ENCODE measurements around the gene BARX1. TPM values are rescaled to one million over a fixed set of nuclear protein-coding genes. Genes with fewer than 3 reads are reported as not detected.

The BARX1 gene
- total RNA-seq, 4 donors from 2014 or later: not detected

DNA sequence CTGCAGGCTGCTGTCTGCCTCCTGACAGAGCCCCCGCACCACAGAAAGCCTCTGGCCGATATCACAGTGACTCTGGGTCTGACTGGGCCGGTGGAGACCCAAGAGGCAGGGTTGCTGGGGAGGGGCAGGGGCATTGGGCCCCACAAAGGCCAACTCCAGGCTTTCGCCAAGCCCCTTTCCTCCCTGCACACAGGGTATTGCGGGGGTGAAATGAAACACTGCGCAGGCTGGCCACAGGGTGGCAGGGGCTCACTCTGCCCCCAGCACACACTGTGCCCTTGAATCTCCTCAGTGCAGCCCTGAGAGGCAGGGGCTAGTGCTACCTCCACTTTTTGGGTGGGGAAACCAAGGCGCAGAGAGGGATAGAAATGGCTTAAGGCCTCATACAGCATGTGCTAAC lies 44.6 kb downstream of the BARX1 start:
- TF ChIP-seq, protein P1, sequence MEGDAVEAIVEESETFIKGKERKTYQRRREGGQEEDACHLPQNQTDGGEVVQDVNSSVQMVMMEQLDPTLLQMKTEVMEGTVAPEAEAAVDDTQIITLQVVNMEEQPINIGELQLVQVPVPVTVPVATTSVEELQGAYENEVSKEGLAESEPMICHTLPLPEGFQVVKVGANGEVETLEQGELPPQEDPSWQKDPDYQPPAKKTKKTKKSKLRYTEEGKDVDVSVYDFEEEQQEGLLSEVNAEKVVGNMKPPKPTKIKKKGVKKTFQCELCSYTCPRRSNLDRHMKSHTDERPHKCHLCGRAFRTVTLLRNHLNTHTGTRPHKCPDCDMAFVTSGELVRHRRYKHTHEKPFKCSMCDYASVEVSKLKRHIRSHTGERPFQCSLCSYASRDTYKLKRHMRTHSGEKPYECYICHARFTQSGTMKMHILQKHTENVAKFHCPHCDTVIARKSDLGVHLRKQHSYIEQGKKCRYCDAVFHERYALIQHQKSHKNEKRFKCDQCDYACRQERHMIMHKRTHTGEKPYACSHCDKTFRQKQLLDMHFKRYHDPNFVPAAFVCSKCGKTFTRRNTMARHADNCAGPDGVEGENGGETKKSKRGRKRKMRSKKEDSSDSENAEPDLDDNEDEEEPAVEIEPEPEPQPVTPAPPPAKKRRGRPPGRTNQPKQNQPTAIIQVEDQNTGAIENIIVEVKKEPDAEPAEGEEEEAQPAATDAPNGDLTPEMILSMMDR (IDR thresholded peaks at IDR 0.05): no peak
- TF ChIP-seq POLR2A (IDR thresholded peaks at IDR 0.05): no peak
- intact Hi-C loops (cut with DNase I; ENCODE audit: low total_unique reads): no loop called here
- DNase-seq (ENCODE audit: low spot score in 2 of 2): no peak
- WGBS, 2 donors: 90 to 93% methylated on average over 4 to 7 of the region's 7 CpGs
- H3K4me3 ChIP-seq (ENCODE audit: low read depth, poor library complexity, severe bottlenecking): no peak overlapping the region

DNA sequence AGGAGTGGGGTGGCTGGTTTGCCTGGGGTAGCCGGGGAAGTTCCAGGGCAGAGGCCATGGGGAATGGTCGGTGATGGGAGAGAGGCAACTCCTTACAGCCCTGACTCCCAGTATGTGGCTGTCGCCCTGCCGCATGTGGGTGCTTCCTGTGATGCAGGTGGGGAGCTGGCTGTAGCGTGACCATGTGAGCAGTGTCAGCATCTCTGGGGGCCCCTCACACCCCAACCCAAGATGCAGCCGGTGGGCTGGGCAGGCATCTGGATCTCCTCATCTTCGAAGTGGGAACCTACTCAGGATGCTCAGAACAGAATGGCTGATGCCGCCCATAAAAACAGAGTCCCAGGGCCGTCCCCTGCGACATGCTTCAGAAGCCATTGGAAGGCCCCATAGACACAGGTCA lies 45.0 kb downstream of the BARX1 start:
- DNase-seq (ENCODE audit: low spot score in 2 of 2): no peak
- intact Hi-C loops (cut with DNase I; ENCODE audit: low total_unique reads): no loop called here
- no peak overlapping the region for H3K4me3 ChIP-seq (ENCODE audit: low read depth, poor library complexity, severe bottlenecking)
- TF ChIP-seq POLR2A (IDR thresholded peaks at IDR 0.05): no peak
- TF ChIP-seq, protein P1 (IDR thresholded peaks at IDR 0.05): no peak
- 92 to 93% methylated on average over 9 to 10 of the region's 10 CpGs for WGBS, 2 donors

DNA sequence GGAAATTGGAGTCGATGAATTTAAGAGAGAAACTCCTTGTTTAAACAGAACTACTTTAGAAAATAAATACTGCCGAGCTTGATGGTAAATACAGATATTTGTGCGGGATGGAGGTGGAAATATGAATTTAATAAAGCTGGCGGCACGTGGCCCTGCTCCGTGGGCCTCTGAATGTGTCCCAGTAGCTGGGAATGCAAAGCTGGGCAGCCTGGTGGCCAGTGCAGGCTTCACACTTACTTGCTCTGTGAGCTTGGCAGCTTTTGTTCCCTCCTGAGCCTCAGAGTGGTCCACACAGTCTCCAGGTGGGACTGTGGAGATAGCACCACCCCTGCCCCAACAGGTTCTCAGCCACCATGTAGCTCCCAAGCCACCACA lies 45.9 kb downstream of the BARX1 start:
- no peak for DNase-seq (ENCODE audit: low spot score in 2 of 2)
- TF ChIP-seq, protein P1 (IDR thresholded peaks at IDR 0.05): no peak
- no peak for TF ChIP-seq POLR2A (IDR thresholded peaks at IDR 0.05)

DNA sequence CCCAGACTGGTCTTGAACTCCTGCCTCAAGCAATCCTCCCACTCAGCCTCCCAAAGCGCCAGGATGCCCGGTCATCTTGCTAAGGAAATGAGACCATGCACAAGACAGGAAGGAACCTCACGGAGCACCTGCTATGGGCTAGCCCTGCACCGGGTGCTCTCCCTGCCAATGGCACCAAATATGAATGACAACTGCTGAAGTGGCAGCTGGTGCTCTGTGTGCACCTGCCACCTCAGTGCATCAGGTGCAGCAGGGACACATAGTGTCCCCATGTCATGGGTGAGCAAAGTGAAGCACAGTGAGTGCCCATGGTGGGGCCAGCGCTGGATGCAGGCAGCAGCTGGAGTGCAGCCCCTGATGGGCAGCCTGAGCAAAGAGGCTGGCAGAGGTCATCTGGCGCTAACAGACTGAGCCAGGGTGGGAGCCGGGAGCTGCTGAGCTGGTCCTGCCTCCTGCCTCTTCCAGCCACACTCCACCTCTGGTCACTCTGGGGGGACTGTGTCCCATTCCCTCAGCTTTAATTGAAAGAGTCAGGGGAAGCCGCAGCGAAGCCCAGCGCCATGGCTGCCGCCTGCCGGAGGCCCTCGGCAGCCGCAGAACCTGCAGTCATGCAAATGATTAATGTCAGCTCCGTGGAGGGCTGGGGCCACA lies 46.4 kb downstream of the BARX1 start:
- intact Hi-C loops (cut with DNase I; ENCODE audit: low total_unique reads): no loop called here
- H3K4me3 ChIP-seq (ENCODE audit: low read depth, poor library complexity, severe bottlenecking): no peak overlapping the region
- 57 to 69% methylated on average over 14 to 15 of the region's 15 CpGs for WGBS, 2 donors
- no peak for TF ChIP-seq POLR2A (IDR thresholded peaks at IDR 0.05)
- TF ChIP-seq, protein P1 (IDR thresholded peaks at IDR 0.05): no peak
- no peak for DNase-seq (ENCODE audit: low spot score in 2 of 2)

More for the DNA sequence above, 45.9 kb downstream of the BARX1 start:
- intact Hi-C loops (cut with DNase I; ENCODE audit: low total_unique reads): no loop called here
- no peak overlapping the region for H3K4me3 ChIP-seq (ENCODE audit: low read depth, poor library complexity, severe bottlenecking)
- WGBS, 2 donors: 63 to 64% methylated on average over 6 of the region's 6 CpGs

DNA sequence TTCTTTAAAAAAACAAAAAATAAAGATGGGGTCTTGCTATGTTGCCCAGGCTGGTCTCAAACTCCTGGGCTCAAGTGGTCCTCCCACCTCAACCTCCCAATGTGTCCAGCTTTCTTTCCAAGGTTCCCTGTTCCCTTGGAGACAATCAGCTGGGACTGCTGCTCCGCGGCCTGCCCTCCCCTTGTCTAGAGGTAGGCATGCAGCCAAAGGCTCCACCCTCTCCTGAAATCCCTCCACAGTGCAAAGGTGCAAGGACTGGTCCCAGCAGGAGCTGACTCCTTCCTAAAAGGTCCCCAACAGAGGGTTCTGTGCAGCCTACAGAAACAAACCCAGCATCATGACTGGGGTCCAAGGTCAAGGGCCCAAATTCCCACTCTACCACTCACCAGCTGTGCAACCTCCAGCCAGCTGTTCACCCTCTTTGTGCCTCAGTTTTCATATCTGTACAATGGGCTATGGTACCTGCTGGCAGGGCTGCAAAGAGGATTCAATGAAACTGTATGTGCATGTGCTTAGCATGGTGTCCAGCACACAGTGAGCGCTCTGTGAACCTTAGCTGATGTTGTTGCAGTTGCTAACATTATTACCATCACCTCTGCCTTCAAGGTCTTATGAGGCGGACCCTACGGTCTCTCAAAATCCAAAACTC lies 47.5 kb downstream of the BARX1 start:
- intact Hi-C loops (cut with DNase I; ENCODE audit: low total_unique reads): no loop called here
- WGBS, 2 donors: 82 to 91% methylated on average over 5 of the region's 5 CpGs

More for the DNA sequence above, 47.5 kb downstream of the BARX1 start:
- TF ChIP-seq, protein P1 (IDR thresholded peaks at IDR 0.05): no peak
- no peak for TF ChIP-seq POLR2A (IDR thresholded peaks at IDR 0.05)
- DNase-seq (ENCODE audit: low spot score in 2 of 2): no peak
- no peak overlapping the region for H3K4me3 ChIP-seq (ENCODE audit: low read depth, poor library complexity, severe bottlenecking)
